Measurements from ENCODE around the gene RGS3.
"Not testable (repeated sequence)": the region's sequence is repeated elsewhere in the genome, so short reads cannot be mapped to it uniquely, and the experiment has no call there.

The RGS3 gene

GRCh38 chr9:113488490-113488889 lies 25.0 kb downstream of the RGS3 start:
- Mint-ChIP-seq H3K4me1 (ENCODE audit: low read depth) (no peaks in the 10 kb centered on the region), H3K36me3 (ENCODE audit: low read depth) (no peaks in the 10 kb centered on the region), H3K27ac (no peak overlapping the region), H3K27me3 (ENCODE audit: low read depth) (no peaks in the 10 kb centered on the region), H3K9me3 (no peaks in the 10 kb centered on the region), H3K4me3 (no peak overlapping the region)

GRCh38 chr9:113491147-113491546 lies 27.6 kb downstream of the RGS3 start:
- H3K9me3 Mint-ChIP-seq; H3K27me3 Mint-ChIP-seq (ENCODE audit: low read depth); H3K36me3 Mint-ChIP-seq (ENCODE audit: low read depth); H3K4me1 Mint-ChIP-seq (ENCODE audit: low read depth); H3K4me3 Mint-ChIP-seq; H3K27ac Mint-ChIP-seq: not testable (repeated sequence)

GRCh38 chr9:113492343-113493202 lies 29.0 kb downstream of the RGS3 start:
- Mint-ChIP-seq H3K9me3 (no peaks in the 10 kb centered on the region), H3K36me3 (ENCODE audit: low read depth) (no peaks in the 10 kb centered on the region), H3K4me3 (no peak overlapping the region), H3K27me3 (ENCODE audit: low read depth) (no peaks in the 10 kb centered on the region), H3K4me1 (ENCODE audit: low read depth) (no peaks in the 10 kb centered on the region), H3K27ac (no peak overlapping the region)

- Mint-ChIP-seq H3K4me3 (no peak overlapping the region), H3K36me3 (ENCODE audit: low read depth) (no peaks in the 10 kb centered on the region), H3K4me1 (ENCODE audit: low read depth) (no peaks in the 10 kb centered on the region), H3K9me3 (no peaks in the 10 kb centered on the region), H3K27ac (no peak overlapping the region), H3K27me3 (ENCODE audit: low read depth) (no peaks in the 10 kb centered on the region)
Observed at GRCh38 chr9:113493203-113493520, 29.6 kb downstream of the RGS3 start.

- Mint-ChIP-seq H3K36me3 (ENCODE audit: low read depth) (no peaks in the 10 kb centered on the region), H3K4me1 (ENCODE audit: low read depth) (peaks cover 2% of the 10 kb centered on the region)
Observed at GRCh38 chr9:113495526-113495925, 32.0 kb downstream of the RGS3 start.

GRCh38 chr9:113497051-113497450 lies 33.5 kb downstream of the RGS3 start:
- Mint-ChIP-seq H3K4me3 (no peak overlapping the region), H3K4me1 (ENCODE audit: low read depth) (peaks cover 2% of the 10 kb centered on the region), H3K9me3 (no peaks in the 10 kb centered on the region), H3K27me3 (ENCODE audit: low read depth) (no peaks in the 10 kb centered on the region), H3K36me3 (ENCODE audit: low read depth) (no peaks in the 10 kb centered on the region), H3K27ac (no peak overlapping the region)

More at GRCh38 chr9:113495526-113495925, 32.0 kb downstream of the RGS3 start:
- no peaks in the 10 kb centered on the region for H3K9me3 Mint-ChIP-seq
- H3K4me3 Mint-ChIP-seq = no peak overlapping the region
- H3K27me3 Mint-ChIP-seq (ENCODE audit: low read depth) = no peaks in the 10 kb centered on the region
- no peak overlapping the region for H3K27ac Mint-ChIP-seq

- no peaks in the 10 kb centered on the region for H3K9me3 Mint-ChIP-seq
- no peaks in the 10 kb centered on the region for H3K36me3 Mint-ChIP-seq (ENCODE audit: low read depth)
- H3K4me1 Mint-ChIP-seq (ENCODE audit: low read depth) = peaks cover 5% of the 10 kb centered on the region
- H3K27me3 Mint-ChIP-seq (ENCODE audit: low read depth) = no peaks in the 10 kb centered on the region
- H3K27ac Mint-ChIP-seq = no peak overlapping the region
- H3K4me3 Mint-ChIP-seq = no peak overlapping the region
Observed at GRCh38 chr9:113499153-113499875, 35.8 kb downstream of the RGS3 start.

GRCh38 chr9:113499876-113500497 lies 36.5 kb downstream of the RGS3 start:
- Mint-ChIP-seq H3K4me3 (no peak overlapping the region), H3K36me3 (ENCODE audit: low read depth) (no peaks in the 10 kb centered on the region), H3K27ac (no peak overlapping the region), H3K27me3 (ENCODE audit: low read depth) (no peaks in the 10 kb centered on the region), H3K4me1 (ENCODE audit: low read depth) (peaks cover 5% of the 10 kb centered on the region), H3K9me3 (no peaks in the 10 kb centered on the region)

- no peaks in the 10 kb centered on the region for H3K9me3 Mint-ChIP-seq
- H3K4me3 Mint-ChIP-seq = no peak overlapping the region
- no peak overlapping the region for H3K27ac Mint-ChIP-seq
- H3K27me3 Mint-ChIP-seq (ENCODE audit: low read depth) = no peaks in the 10 kb centered on the region
- H3K4me1 Mint-ChIP-seq (ENCODE audit: low read depth) = peaks cover 5% of the 10 kb centered on the region
- no peaks in the 10 kb centered on the region for H3K36me3 Mint-ChIP-seq (ENCODE audit: low read depth)
Observed at GRCh38 chr9:113501129-113501686, 37.7 kb downstream of the RGS3 start.

GRCh38 chr9:113501852-113502251 lies 38.3 kb downstream of the RGS3 start:
- no peak overlapping the region for H3K4me3 Mint-ChIP-seq
- H3K27me3 Mint-ChIP-seq (ENCODE audit: low read depth) = no peaks in the 10 kb centered on the region
- no peaks in the 10 kb centered on the region for H3K9me3 Mint-ChIP-seq
- H3K27ac Mint-ChIP-seq = no peak overlapping the region
- H3K4me1 Mint-ChIP-seq (ENCODE audit: low read depth) = peaks cover 5% of the 10 kb centered on the region
- H3K36me3 Mint-ChIP-seq (ENCODE audit: low read depth) = no peaks in the 10 kb centered on the region

GRCh38 chr9:113502427-113503034 lies 39.0 kb downstream of the RGS3 start:
- Mint-ChIP-seq H3K27ac (no peak overlapping the region), H3K4me3 (no peak overlapping the region), H3K27me3 (ENCODE audit: low read depth) (no peaks in the 10 kb centered on the region), H3K36me3 (ENCODE audit: low read depth) (no peaks in the 10 kb centered on the region), H3K4me1 (ENCODE audit: low read depth) (peaks cover 5% of the 10 kb centered on the region), H3K9me3 (no peaks in the 10 kb centered on the region)

- Mint-ChIP-seq H3K9me3 (no peaks in the 10 kb centered on the region), H3K4me3 (no peak overlapping the region), H3K27ac (no peak overlapping the region), H3K27me3 (ENCODE audit: low read depth) (no peaks in the 10 kb centered on the region), H3K36me3 (ENCODE audit: low read depth) (no peaks in the 10 kb centered on the region), H3K4me1 (ENCODE audit: low read depth) (peaks cover 5% of the 10 kb centered on the region)
Observed at GRCh38 chr9:113503131-113503541, 39.6 kb downstream of the RGS3 start.

GRCh38 chr9:113503613-113504211 lies 40.2 kb downstream of the RGS3 start:
- H3K9me3 Mint-ChIP-seq = no peaks in the 10 kb centered on the region
- no peak overlapping the region for H3K27ac Mint-ChIP-seq
- H3K27me3 Mint-ChIP-seq (ENCODE audit: low read depth) = no peaks in the 10 kb centered on the region
- H3K4me1 Mint-ChIP-seq (ENCODE audit: low read depth) = peaks cover 5% of the 10 kb centered on the region
- H3K36me3 Mint-ChIP-seq (ENCODE audit: low read depth) = no peaks in the 10 kb centered on the region
- no peak overlapping the region for H3K4me3 Mint-ChIP-seq

Data from T-helper 1 cell treated with Interleukin-12 subunit alpha and Interleukin-12 subunit beta and Interleukin-4 antibody, amounts not matched to agents 30 μg/mL and 1 μg/mL, for 36 hours (primary cell).